GM19467 (cell line): Measurements from ENCODE around the gene EDAR.

Source experiments
- ATAC-seq: cut with Tn5 transposase; IDR thresholded peaks from one replicate; pipeline ENCODE4 v1.9.1; 2021; ENCODE audit warnings: mild to moderate bottlenecking, moderate library complexity; ENCODE audit not compliant: unreplicated experiment

Gene EDAR

GRCh38 chr2:109005686-109006204, 16.7 kb upstream of the EDAR start:
- no peak for ATAC-seq

DNA sequence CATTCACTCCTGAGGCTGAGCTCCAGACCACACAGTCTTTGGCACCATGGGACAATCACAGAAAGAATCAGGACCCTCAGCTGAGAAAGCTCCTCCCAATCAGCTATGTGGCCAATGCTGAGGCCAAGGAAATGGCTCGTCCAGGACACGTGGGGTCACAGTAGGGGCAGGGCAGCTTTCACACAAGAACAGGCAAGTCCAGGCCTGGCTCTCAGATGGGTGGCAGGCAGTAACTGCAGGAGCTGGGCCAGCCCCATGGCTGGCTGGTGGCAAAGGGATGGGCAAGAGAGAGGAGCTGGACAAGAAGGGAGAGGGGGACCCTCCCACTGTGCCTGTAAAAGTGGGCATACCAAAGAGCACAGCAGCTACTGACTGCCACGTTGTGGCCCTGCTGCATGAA, 12.2 kb upstream of the EDAR start:
- no peak for ATAC-seq

DNA sequence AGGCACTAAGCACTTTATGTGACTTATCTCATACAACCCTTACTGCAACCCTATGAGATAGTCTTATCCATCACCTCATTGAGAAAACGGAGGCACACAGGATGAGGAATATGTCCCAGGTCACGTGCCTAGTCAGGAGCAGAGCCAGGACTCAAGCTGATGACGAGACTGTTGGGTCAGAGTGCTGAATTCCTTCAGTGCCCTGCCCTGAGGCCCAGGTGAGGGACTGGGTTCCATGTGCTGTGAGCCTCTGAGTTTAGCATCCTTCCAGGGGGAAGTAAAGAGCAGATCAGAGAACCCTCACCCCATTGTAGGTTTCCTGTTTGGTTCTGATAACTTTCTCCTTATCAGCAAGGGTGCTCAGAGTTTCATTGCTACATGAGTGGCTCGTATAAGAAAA, 11.7 kb upstream of the EDAR start:
- no peak for ATAC-seq

DNA sequence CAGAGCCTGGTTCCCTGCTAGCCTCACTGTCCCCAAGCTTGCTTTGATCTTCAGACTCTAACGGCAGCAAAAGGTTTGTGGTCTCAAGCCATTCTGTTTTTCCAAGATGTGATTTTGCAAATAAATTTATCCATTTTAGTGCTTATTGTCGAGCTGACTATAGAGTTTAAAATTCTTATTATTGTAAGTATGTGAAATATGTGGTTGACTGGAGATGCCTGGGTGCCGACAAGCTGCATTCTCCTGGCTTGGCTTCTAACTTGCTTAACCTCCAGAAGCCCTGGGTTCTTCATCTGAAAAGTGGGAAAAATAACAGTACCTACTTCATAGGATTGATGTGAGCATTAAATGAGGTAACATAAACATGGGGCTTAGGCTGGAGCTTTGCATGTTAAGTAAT, 9.9 kb upstream of the EDAR start:
- ATAC-seq, result no peak

DNA sequence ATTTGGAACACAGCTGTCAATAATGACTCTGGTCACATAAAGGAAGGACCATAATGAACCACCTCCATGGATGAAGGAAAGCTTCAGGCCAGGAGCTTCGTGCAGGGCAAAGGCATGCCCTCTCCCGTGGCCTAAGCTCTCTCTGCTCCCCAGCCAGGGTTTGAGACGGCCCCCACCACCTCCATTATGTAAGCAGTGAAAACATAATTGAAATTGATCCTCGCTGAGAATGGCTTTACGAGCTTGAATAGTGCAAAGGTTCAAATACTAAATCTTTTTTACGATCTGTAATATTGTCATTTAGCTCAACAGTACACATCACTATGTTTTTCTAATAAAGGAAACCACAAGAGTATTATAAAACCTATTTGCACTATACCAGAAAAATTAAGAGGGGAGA, 5.2 kb upstream of the EDAR start:
- no peak for ATAC-seq

- ATAC-seq, result no peak
Observed at GRCh38 chr2:108993095-108993937, 4.3 kb upstream of the EDAR start.

DNA sequence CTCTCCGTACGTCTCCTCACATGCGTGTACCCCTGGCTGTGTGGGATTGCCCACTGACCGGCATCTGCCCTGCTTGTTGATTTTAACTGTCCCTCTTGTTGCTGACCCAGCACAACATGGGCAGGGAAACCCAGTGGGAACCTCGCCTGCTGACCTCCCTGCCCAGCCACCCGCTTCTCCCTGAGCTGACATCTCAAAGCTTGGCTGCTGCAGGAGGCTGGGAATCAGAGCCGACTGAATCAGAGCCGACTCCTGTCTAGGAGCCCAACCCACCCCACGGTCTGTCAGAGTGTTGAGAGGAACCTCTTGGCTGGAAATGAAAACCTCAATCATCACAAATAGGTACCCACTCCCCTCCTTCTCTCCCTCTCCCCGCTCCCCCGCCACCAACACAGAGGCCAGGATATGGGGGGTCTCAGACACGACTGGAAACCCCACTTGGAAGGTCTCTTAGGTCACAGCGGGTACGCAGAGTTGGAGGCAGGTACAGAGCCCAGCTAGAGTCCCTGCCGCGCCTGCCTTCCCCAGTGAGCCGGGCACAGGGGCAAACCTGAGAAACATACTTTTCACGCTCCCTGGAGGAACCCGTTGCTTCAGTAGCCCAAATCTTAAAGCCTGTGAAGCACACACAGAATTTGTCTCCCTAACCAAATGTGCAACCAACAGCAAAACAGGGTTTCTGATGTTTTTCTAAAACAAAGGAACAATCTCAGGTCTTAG, 784 bp downstream of the EDAR start:
- ATAC-seq, result no peak

- no peak for ATAC-seq
Observed at GRCh38 chr2:108986916-108987510, 2.0 kb downstream of the EDAR start.

- no peak for ATAC-seq
Observed at GRCh38 chr2:108983610-108984009, 5.4 kb downstream of the EDAR start.

DNA sequence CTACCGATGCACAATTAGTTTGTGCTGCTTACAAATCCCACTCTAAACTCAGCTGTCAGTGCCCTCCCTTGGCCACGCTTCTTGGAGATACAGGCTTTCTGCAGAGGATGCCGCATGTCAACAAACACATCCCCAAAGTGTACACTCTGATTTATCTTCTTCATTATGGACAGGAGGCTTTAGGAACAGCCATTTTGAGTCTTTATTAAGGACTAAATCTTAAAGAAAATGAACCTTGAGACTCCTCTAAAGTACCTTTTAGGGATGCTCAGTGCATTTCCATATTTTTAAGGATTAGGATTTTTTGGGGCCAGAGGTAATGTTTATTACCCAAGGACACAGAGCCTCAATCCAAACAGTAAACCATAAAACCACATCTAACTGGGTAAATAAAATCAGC, 6.0 kb downstream of the EDAR start:
- no peak for ATAC-seq

- no peak for ATAC-seq
Observed at GRCh38 chr2:108982259-108982679, 6.8 kb downstream of the EDAR start.

- ATAC-seq, result no peak
Observed at GRCh38 chr2:108981846-108982245, 7.2 kb downstream of the EDAR start.

DNA sequence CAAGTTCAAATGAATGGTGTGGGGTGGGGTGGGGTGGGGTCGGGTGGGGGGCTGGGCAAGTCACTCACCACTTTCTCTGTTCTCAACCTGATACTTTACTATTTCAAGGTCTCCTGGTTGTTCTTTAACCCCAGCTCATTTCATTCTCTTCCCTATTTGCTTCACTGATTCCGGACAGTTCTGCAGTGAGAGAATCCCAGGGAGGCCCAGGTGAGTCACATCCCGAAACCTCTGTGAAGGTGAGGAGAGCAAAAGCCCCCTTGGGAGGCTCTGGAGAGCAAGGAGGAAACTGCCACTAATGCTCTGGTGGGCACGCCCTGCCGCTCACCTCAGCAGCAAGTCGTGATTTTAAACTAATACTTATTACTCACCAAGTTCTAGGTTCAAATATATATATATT, 8.9 kb downstream of the EDAR start:
- no peak for ATAC-seq

DNA sequence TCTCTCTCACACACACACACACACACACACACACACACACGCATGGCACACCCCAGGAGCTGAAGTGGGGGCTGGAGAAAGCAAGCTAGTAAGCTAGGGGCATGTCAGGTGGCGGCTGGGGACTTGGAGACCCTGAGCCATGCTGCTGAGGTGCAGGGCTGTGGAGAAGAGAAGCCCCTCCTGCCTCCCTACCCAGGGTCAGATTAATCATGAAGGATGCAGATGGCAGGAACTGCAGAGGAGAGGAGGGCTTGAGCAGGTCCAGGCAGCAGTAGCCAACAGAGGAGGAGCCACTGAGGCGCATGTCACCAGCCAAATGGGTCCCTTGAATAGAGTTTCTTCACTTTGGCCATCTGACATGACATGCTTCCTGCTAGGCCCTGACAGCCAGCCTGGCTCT, 9.6 kb downstream of the EDAR start:
- no peak for ATAC-seq

- no peak for ATAC-seq
Observed at GRCh38 chr2:108978709-108979111, 10.3 kb downstream of the EDAR start.

DNA sequence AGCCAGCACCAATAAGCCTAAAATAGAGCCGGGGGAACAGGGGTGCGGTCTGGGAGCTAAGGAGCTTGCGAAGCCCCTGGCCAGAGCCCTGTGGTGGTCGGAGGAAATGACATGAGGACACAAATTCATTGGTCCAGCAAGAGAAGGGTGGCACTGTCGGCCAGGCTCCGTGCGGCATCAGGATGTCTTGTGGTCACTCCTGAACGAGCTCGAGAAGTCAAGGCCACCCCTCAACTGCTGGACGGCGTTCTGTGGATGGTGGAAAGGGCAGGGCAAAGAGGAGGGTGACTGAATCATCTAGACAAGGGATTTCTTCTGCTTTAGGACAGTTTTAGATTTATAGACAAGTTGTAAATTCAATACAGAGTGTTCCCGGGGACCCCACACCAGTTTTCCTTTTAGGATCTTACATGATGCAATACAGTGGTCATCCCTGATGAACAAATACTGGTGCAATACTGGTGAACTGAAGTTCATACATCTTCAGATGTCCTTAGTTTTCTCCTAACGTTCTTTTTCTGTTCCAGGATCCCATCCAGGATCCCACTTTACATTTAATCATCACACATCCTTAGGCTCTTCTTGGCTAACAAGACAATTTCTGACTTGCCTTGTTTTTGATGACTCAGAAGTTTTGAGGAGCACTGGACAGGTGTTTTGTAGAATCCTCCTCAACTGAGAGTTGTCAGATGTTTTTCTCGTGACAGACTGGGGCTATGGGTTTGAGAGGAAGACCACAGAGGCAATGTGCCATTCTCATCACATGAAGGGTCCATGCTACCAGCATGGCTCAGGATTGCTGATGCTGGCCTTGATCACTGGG, 13.2 kb downstream of the EDAR start:
- ATAC-seq, result no peak

DNA sequence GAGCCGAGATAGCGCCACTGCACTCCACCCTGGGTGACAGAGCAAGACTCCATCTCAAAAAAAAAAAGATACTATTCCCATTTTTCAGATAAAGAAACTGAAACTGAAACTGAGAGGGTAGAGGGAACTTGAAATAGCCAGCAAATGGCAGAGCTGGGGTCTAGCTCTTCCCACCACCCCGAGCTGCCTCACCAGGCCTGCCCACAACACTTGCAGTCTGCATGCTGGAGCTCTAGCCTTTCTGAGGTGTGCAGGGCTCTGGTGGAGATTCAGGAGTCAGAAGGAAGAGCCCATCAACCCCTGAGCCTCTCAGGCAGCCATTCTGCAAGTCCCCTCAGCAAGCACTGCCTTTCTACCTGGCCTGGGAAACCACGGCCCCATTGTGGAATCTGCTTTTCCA, 14.3 kb downstream of the EDAR start:
- no peak for ATAC-seq

DNA sequence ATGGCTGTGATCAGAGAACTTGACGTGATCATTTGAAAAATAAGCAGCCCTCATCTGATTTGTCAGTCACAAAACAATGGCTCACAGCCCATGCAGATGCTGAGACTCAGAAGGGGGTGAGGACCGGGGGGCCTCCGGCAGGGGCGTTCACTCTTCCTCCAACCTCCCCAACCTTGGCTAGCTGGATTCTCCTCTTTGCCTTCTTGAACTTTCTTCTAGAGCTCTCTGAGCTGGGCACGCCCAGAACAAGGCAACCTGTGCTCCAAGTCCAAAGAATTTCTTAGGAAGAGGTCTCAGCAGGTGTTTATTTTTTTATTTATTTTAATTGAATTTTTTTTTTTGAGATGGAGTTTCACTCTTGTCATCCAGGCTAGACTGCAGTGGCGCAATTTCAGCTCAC, 16.4 kb downstream of the EDAR start:
- no peak for ATAC-seq

GRCh38 chr2:108971661-108972566, 17.1 kb downstream of the EDAR start:
- ATAC-seq, result no peak

DNA sequence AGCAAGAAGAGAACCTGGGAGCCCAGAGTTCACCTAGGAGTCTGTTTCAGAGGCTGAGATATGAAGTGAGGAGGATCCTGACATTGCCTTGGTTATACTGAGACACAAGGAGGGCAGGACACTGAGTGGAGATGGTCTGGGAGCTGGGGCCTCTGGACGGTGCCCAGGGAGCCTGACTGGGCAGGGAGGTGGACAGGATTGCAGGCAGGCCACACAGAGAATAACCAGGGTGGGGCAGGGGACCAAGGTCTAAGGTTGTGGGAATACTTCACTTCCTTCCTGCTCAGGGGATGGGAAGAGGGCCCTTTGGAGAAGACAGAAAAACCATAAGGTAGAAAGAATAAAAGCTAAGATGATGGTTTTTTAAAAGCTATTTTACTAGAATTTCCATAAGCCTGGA, 18.7 kb downstream of the EDAR start:
- ATAC-seq, result no peak
